HUES48 (cell line): ENCODE measurements around the gene NEK5.
"Not testable (repeated sequence)": the region's sequence is repeated elsewhere in the genome, so short reads cannot be mapped to it uniquely, and the experiment has no call there.

Experiments used
- H3K27ac ChIP-seq: one replicate; pipeline ENCODE4 v1.7.0; 2013; ENCODE audit warnings: low read depth, low read length, inconsistent platforms
- H3K27me3 ChIP-seq: 2 replicates; pipeline ENCODE4 v1.6.1; 2013; ENCODE audit warnings: mild to moderate bottlenecking, low read length; ENCODE audit not compliant: control insufficient read depth, insufficient read depth
- H3K36me3 ChIP-seq: 2 replicates; pipeline ENCODE4 v1.6.1; 2013; ENCODE audit warnings: low read length; ENCODE audit not compliant: control insufficient read depth, insufficient read depth
- H3K4me1 ChIP-seq: 2 replicates; pipeline ENCODE4 v1.6.1; 2013; ENCODE audit warnings: mild to moderate bottlenecking, low read length; ENCODE audit not compliant: control insufficient read depth, insufficient read depth
- H3K4me3 ChIP-seq: 2 replicates; pipeline ENCODE4 v1.5.1; 2013; ENCODE audit warnings: mild to moderate bottlenecking, low read depth, low read length
- H3K9ac ChIP-seq: 2 replicates; pipeline ENCODE4 v1.6.1; 2013; ENCODE audit warnings: mild to moderate bottlenecking, low read depth, low read length, moderate library complexity
- H3K9me3 ChIP-seq: 2 replicates; pipeline ENCODE4 v1.6.1; 2013; ENCODE audit warnings: low read length; ENCODE audit not compliant: control insufficient read depth, insufficient read depth

Gene NEK5

GRCh38 chr13:52033039-52033438 lies 95.8 kb downstream of the NEK5 start:
- H3K36me3 ChIP-seq, result peaks cover 24% of the 10 kb centered on the region

DNA sequence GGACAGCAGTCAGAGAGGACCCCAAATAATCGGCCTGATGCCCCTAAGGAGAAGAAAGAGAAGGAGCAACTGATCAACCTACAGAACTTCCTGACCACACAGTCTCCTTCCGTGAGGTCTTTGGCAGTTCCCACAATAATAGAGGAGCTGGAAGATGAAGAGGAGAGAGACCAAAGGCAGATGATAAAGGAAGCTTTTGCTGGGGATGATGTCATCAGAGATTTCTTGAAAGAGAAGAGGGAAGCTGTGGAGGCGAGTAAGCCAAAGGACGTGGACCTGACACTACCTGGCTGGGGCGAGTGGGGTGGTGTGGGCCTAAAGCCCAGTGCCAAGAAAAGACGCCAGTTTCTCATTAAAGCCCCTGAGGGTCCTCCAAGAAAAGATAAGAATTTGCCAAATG lies 98.5 kb downstream of the NEK5 start:
- peaks cover 40% of the 10 kb centered on the region for H3K36me3 ChIP-seq
- H3K4me3 ChIP-seq, H3K27ac ChIP-seq, H3K9me3 ChIP-seq, H3K9ac ChIP-seq, H3K27me3 ChIP-seq, H3K4me1 ChIP-seq: not testable (repeated sequence)

More at GRCh38 chr13:52033039-52033438, 95.8 kb downstream of the NEK5 start:
- Histone ChIP-seq H3K27me3 (no peaks in the 10 kb centered on the region), H3K27ac (no peak overlapping the region), H3K9ac (no peak overlapping the region), H3K4me3 (no peak overlapping the region), H3K4me1 (no peaks in the 10 kb centered on the region), H3K9me3 (no peaks in the 10 kb centered on the region; the same call in 1 of the 2 replicates)

GRCh38 chr13:52029569-52029968 lies 99.3 kb downstream of the NEK5 start:
- Histone ChIP-seq H3K27me3 (no peaks in the 10 kb centered on the region), H3K9me3 (no peaks in the 10 kb centered on the region; the same call in 1 of the 2 replicates), H3K9ac (no peak overlapping the region), H3K27ac (no peak overlapping the region), H3K4me1 (no peaks in the 10 kb centered on the region), H3K4me3 (no peak overlapping the region), H3K36me3 (peaks cover 48% of the 10 kb centered on the region)

GRCh38 chr13:52027832-52028231 lies 101.0 kb downstream of the NEK5 start:
- Histone ChIP-seq H3K27ac (no peak overlapping the region), H3K27me3 (no peaks in the 10 kb centered on the region), H3K4me1 (no peaks in the 10 kb centered on the region), H3K9ac (no peak overlapping the region), H3K36me3 (peaks cover 62% of the 10 kb centered on the region), H3K9me3 (no peaks in the 10 kb centered on the region; the same call in 1 of the 2 replicates), H3K4me3 (no peak overlapping the region)

GRCh38 chr13:52026246-52026626 lies 102.6 kb downstream of the NEK5 start:
- Histone ChIP-seq H3K9ac (no peak overlapping the region), H3K9me3 (no peaks in the 10 kb centered on the region; the same call in 1 of the 2 replicates), H3K4me1 (no peaks in the 10 kb centered on the region), H3K27ac (no peak overlapping the region), H3K4me3 (no peak overlapping the region), H3K36me3 (peaks cover 69% of the 10 kb centered on the region), H3K27me3 (no peaks in the 10 kb centered on the region)

- H3K36me3 ChIP-seq, result peaks cover 68% of the 10 kb centered on the region
These were observed 103.2 kb downstream of the NEK5 start for GRCh38 chr13:52025475-52026245.

DNA sequence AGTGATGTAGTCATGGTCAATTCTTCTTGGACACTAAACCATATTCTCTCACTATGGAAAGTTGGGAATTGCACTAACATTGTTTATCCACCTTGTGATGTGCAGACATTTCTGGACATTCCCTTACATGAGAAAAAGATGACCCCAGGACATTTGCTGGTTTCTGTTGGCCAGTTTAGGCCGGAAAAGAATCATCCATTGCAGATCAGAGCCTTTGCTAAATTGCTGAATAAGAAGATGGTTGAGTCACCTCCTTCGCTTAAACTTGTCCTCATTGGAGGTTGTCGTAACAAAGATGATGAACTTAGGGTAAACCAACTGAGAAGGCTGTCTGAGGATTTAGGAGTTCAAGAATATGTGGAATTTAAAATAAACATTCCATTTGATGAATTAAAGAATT lies 104.4 kb downstream of the NEK5 start, which contains the start of gene UTP14C:
Gene UTP14C (plus strand): TSS at position 211 of the 400 bp plus-strand sequence. CDS start 4,114 bp downstream, outside the sequence.
- no peaks in the 10 kb centered on the region; the same call in 1 of the 2 replicates for H3K9me3 ChIP-seq
- no peak within 1 kb of the TSS for H3K4me3 ChIP-seq
- H3K27ac ChIP-seq, result no peak within 1 kb of the TSS
- no peaks in the 10 kb centered on the region for H3K27me3 ChIP-seq
- no peaks in the 10 kb centered on the region for H3K4me1 ChIP-seq
- H3K9ac ChIP-seq, result no peak within 1 kb of the TSS
- peaks cover 74% of the 10 kb centered on the region for H3K36me3 ChIP-seq

More at GRCh38 chr13:52025475-52026245, 103.2 kb downstream of the NEK5 start:
- Histone ChIP-seq H3K27ac (no peak overlapping the region), H3K4me1 (no peaks in the 10 kb centered on the region), H3K9me3 (no peaks in the 10 kb centered on the region; the same call in 1 of the 2 replicates), H3K9ac (no peak overlapping the region), H3K4me3 (no peak overlapping the region), H3K27me3 (no peaks in the 10 kb centered on the region)

GRCh38 chr13:52022356-52022755 lies 106.5 kb downstream of the NEK5 start:
- H3K36me3 ChIP-seq, result peaks cover 76% of the 10 kb centered on the region
- no peaks in the 10 kb centered on the region for H3K4me1 ChIP-seq
- no peak overlapping the region for H3K9ac ChIP-seq
- H3K27me3 ChIP-seq, result no peaks in the 10 kb centered on the region
- no peaks in the 10 kb centered on the region for H3K9me3 ChIP-seq
- no peak overlapping the region for H3K27ac ChIP-seq
- H3K4me3 ChIP-seq, result no peak overlapping the region

- no peaks in the 10 kb centered on the region for H3K9me3 ChIP-seq
- no peaks in the 10 kb centered on the region for H3K4me1 ChIP-seq
- H3K9ac ChIP-seq, result no peak overlapping the region
- H3K4me3 ChIP-seq, result no peak overlapping the region
- H3K27me3 ChIP-seq, result no peaks in the 10 kb centered on the region
- H3K27ac ChIP-seq, result no peak overlapping the region
- peaks cover 60% of the 10 kb centered on the region for H3K36me3 ChIP-seq
These were observed 108.7 kb downstream of the NEK5 start for GRCh38 chr13:52020191-52020590.

- Histone ChIP-seq H3K27ac (no peak overlapping the region), H3K9ac (no peak overlapping the region), H3K27me3 (no peaks in the 10 kb centered on the region), H3K4me1 (no peaks in the 10 kb centered on the region), H3K36me3 (peaks cover 30% of the 10 kb centered on the region), H3K9me3 (no peaks in the 10 kb centered on the region), H3K4me3 (no peak overlapping the region)
These were observed 112.6 kb downstream of the NEK5 start for GRCh38 chr13:52016296-52016695.

- peaks cover 5% of the 10 kb centered on the region for H3K4me1 ChIP-seq
These were observed 116.4 kb downstream of the NEK5 start for GRCh38 chr13:52012512-52012836.

More at GRCh38 chr13:52012512-52012836, 116.4 kb downstream of the NEK5 start:
- Histone ChIP-seq H3K9ac (peak overlapping the region; percentile 69), H3K36me3 (peaks cover under 1% of the 10 kb centered on the region; the same call in 1 of the 2 replicates), H3K4me3 (peak overlapping the region; percentile 82), H3K9me3 (no peaks in the 10 kb centered on the region), H3K27me3 (peaks cover 18% of the 10 kb centered on the region), H3K27ac (peak overlapping the region; percentile 72)
